ENCODE measurements around the gene MRPS34. TPM values are rescaled to one million over a fixed set of nuclear protein-coding genes. Genes with fewer than 3 reads are reported as not detected.

MRPS34 gene
- total and polyA plus RNA-seq, 9 of the 15 experiments (the other 6 are each of a cell fraction or from before 2014, with no cell fraction given) = 5.2 to 334 (median 92.8) TPM

DNA sequence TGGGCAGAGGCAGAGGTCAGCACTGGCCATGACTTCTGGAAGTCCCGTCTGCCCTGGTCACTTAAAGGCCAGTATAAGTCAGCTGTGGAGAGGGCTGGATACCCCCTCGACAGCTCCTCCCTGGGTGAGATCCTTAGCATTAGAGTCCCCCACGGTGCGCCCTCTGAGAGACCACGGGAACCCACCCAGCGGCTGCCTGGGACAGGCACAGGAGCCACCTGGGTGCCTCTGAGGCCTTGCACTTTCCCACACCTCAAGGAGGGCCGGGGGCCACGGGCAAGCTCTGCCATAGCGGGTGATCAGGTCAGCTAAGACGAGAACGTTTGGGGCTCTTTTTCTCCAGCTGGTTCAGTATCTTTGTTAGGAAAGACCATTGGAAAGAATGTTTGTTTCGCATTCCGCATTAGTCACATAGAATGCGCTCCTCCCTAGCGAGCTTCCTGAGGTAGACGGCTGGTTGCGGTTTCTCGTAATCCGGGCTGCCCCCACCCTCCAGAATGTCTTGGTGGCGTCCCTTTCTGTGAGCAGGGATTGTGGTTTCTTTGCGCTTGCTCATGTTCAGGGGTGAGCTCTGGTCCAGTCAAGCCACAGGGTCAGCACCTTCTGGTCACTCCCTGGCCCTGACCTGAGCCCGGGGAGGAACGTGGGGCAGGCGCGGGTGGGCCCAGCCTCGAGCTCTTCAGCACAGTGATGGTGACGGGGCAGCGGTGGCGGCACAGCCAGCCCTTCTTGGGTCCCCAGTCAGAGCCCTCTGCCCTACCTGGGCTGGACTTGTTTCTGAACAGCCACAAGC, 26.8 kb downstream of the MRPS34 start:
- H3K27ac ChIP-seq (ENCODE audit: extremely low read depth, low read depth, low read length) = no peak overlapping the region
- H3K4me1 ChIP-seq (replicated peaks in 1 of 2; ENCODE audit: control insufficient read depth in 2 of 2, insufficient read depth in 2 of 2, low read length in 2 of 2) = peaks cover 0 to 22% of the 10 kb centered on the region in 2 experiments; a peak in 1 of 5 replicates
- H2AFZ ChIP-seq (ENCODE audit: low read depth, low read length) = no peak overlapping the region
- POLR2A ChIA-PET = interaction anchor here (0.6 to 1.2 kb wide), 3 partner anchors 23 to 161 kb away, joined by 3 to 4 read pairs (median 3); no protein-coding TSS in a partner anchor
- FAIRE-seq (no peak), ATAC-seq (no peak), DNase-seq (ENCODE audit: extremely low read depth in 1 of 4, low spot score in 3 of 4) (no peak)
- BruUV-seq (replicated peaks) = no TSS peak
- no peak overlapping the region for H3K4me2 ChIP-seq (ENCODE audit: insufficient read depth, low read length)
- no peaks in the 10 kb centered on the region for H3K79me2 ChIP-seq (ENCODE audit: control insufficient read depth, insufficient read depth, low read length)
- intact Hi-C loops (cut with micrococcal nuclease) (no loop called here), in situ Hi-C loops (cut with MboI) (no loop called here)
- TF ChIP-seq SMAD3 (CRISPR knock-in tag; conservative IDR thresholded peaks at IDR 0.05) = no peak
- TF ChIP-seq, protein P1, sequence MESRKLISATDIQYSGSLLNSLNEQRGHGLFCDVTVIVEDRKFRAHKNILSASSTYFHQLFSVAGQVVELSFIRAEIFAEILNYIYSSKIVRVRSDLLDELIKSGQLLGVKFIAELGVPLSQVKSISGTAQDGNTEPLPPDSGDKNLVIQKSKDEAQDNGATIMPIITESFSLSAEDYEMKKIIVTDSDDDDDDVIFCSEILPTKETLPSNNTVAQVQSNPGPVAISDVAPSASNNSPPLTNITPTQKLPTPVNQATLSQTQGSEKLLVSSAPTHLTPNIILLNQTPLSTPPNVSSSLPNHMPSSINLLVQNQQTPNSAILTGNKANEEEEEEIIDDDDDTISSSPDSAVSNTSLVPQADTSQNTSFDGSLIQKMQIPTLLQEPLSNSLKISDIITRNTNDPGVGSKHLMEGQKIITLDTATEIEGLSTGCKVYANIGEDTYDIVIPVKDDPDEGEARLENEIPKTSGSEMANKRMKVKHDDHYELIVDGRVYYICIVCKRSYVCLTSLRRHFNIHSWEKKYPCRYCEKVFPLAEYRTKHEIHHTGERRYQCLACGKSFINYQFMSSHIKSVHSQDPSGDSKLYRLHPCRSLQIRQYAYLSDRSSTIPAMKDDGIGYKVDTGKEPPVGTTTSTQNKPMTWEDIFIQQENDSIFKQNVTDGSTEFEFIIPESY (CRISPR knock-in tag; IDR thresholded peaks at IDR 0.05) = 0 out of 2 replicates have a peak, but pooled peaks have one; percentile 25
- H3K9me3 ChIP-seq (replicated peaks; ENCODE audit: control insufficient read depth, insufficient read depth, low read depth, low read length) = no peaks in the 10 kb centered on the region
- peaks cover 3% of the 10 kb centered on the region for H3K9me1 ChIP-seq (ENCODE audit: control insufficient read depth, insufficient read depth, low read length)
- H3K4me3 ChIP-seq = no peak overlapping the region
- H4K20me1 ChIP-seq (replicated peaks; ENCODE audit: control insufficient read depth, insufficient read depth, low read length) = no peaks in the 10 kb centered on the region
- H3K36me3 ChIP-seq (ENCODE audit: control insufficient read depth, insufficient read depth, low read length) = peaks cover 38% of the 10 kb centered on the region; the same call in 1 of the 3 replicates
- CTCF ChIA-PET (ENCODE audit: low intra/inter-chr PET ratio) = no interaction called here
- H3K27me3 ChIP-seq (ENCODE audit: control insufficient read depth in 2 of 2, insufficient read depth in 2 of 2, low read length in 2 of 2) = no peaks in the 10 kb centered on the region
- WGBS (ENCODE audit: insufficient coverage, low coverage, missing lambda C conversion rate) = 93% methylated on average over 28 of the region's 29 CpGs
- no peak overlapping the region; a peak in 1 of 4 replicates for H3K9ac ChIP-seq (ENCODE audit: insufficient read depth in 1 of 2, low read depth in 2 of 2, low read length in 2 of 2)
